Measurements from ENCODE around the gene PSME2. TPM values are rescaled to one million over a fixed set of nuclear protein-coding genes. Genes with fewer than 3 reads are reported as not detected.

PSME2 gene
- total RNA-seq, 1 experiment from 2014 or later: 153 TPM

DNA sequence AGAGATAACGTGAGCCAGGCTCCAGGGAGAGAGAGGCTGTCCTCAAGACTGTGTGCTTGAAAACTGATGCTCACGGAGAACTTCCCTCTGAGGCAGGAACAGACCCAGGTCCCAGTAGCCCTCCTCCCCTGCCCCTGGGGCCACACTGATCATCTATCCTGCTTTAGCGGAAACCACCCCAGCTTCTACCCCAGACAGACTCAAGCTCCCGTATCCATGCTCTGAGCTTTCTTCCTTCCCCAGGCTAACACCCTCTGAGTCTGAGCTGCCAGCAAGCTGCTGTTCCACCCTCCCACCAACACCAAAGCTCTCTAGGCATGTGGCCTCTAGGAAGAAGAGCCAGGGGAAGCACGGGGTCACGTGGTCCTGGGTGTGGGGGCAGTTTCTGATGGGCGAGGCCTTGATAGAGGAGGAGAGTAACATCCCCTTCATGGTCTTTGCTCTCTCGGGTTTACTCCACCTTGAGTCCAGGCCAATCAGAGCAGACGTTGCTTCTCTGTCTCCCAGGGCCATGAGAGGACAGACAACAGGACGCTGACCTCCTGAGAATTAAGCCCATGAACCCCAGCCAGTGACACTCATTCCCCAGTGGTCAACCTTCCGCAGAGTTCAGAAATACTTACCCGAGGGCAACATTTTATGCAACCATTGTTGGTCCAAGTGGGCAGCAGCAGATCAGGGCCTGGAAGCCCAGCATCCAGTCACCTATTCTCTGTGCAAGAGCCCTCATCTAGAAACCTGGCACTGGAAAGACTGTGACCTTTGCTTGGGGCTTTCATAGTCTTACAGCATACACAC is 50.9 kb downstream of the PSME2 start:
- CTCF ChIA-PET: interaction anchor here (0.5 to 1.0 kb wide), 4 partner anchors 14 to 211 kb away, joined by 3 to 4 read pairs (median 3); no protein-coding TSS in a partner anchor
- Histone ChIP-seq H3K4me3 (peak overlapping the region; percentile 78), H3K4me1 (replicated peaks; ENCODE audit: insufficient read depth) (peaks cover 12% of the 10 kb centered on the region), H3F3A (ENCODE audit: insufficient read depth, low read depth) (peaks cover 4% of the 10 kb centered on the region; the same call in 1 of the 2 replicates), H3K9me3 (ENCODE audit: insufficient read depth, low read depth) (no peaks in the 10 kb centered on the region), H3K79me2 (ENCODE audit: low read depth) (peaks cover 12% of the 10 kb centered on the region), H3K36me3 (ENCODE audit: low read depth) (no peaks in the 10 kb centered on the region), H4K20me1 (ENCODE audit: insufficient read depth) (no peaks in the 10 kb centered on the region), H2AFZ (no peak overlapping the region), H3K9me2 (ENCODE audit: insufficient read depth) (0 out of 2 replicates have a peak, but pooled peaks cover 3% of the 10 kb centered on the region), H3K27ac (no peak overlapping the region), H3K4me2 (peak overlapping the region; percentile 91), H3K27me3 (ENCODE audit: insufficient read depth, low read depth) (no peaks in the 10 kb centered on the region)
- no peak for TF ChIP-seq EZH2 (IDR thresholded peaks at IDR 0.05; ENCODE audit: low read depth)
- TF ChIP-seq, protein P1, sequence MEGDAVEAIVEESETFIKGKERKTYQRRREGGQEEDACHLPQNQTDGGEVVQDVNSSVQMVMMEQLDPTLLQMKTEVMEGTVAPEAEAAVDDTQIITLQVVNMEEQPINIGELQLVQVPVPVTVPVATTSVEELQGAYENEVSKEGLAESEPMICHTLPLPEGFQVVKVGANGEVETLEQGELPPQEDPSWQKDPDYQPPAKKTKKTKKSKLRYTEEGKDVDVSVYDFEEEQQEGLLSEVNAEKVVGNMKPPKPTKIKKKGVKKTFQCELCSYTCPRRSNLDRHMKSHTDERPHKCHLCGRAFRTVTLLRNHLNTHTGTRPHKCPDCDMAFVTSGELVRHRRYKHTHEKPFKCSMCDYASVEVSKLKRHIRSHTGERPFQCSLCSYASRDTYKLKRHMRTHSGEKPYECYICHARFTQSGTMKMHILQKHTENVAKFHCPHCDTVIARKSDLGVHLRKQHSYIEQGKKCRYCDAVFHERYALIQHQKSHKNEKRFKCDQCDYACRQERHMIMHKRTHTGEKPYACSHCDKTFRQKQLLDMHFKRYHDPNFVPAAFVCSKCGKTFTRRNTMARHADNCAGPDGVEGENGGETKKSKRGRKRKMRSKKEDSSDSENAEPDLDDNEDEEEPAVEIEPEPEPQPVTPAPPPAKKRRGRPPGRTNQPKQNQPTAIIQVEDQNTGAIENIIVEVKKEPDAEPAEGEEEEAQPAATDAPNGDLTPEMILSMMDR (conservative IDR thresholded peaks at IDR 0.05): no peak
- intact Hi-C loops (cut with micrococcal nuclease; ENCODE audit: unreplicated experiment): no loop called here
- POLR2A ChIA-PET (ENCODE audit: unreplicated experiment): interaction anchor here (0.6 to 0.7 kb wide), 2 partner anchors 13 to 20 kb away, joined by 3 read pairs; partner anchors contain the start of gene NRL
- BruUV-seq (replicated peaks): no TSS peak
- DNase-seq: peak in 1 of 2 experiments; percentile 24

- no peak for TF ChIP-seq EZH2 (IDR thresholded peaks at IDR 0.05; ENCODE audit: low read depth)
- Histone ChIP-seq H2AFZ (peak overlapping the region; percentile 91), H3F3A (ENCODE audit: insufficient read depth, low read depth) (peaks cover 4% of the 10 kb centered on the region; the same call in 1 of the 2 replicates), H3K36me3 (ENCODE audit: low read depth) (no peaks in the 10 kb centered on the region), H3K4me2 (peak overlapping the region; percentile 91), H3K27ac (peak overlapping the region; percentile 57), H3K4me1 (replicated peaks; ENCODE audit: insufficient read depth) (peaks cover 12% of the 10 kb centered on the region), H4K20me1 (ENCODE audit: insufficient read depth) (no peaks in the 10 kb centered on the region), H3K27me3 (ENCODE audit: insufficient read depth, low read depth) (no peaks in the 10 kb centered on the region), H3K79me2 (ENCODE audit: low read depth) (peaks cover 12% of the 10 kb centered on the region), H3K9me2 (ENCODE audit: insufficient read depth) (0 out of 2 replicates have a peak, but pooled peaks cover 3% of the 10 kb centered on the region), H3K9me3 (ENCODE audit: insufficient read depth, low read depth) (no peaks in the 10 kb centered on the region), H3K4me3 (peak overlapping the region; percentile 78)
- intact Hi-C loops (cut with micrococcal nuclease; ENCODE audit: unreplicated experiment): loop anchor here (1.0 to 5.0 kb wide), 2 partner anchors 15 to 67 kb away; partner anchors contain the start of gene IRF9
- DNase-seq: no peak
- POLR2A ChIA-PET (ENCODE audit: unreplicated experiment): interaction anchor here (0.6 to 0.7 kb wide), 2 partner anchors 14 to 20 kb away, joined by 3 read pairs; partner anchors contain the start of gene NRL
- BruUV-seq (replicated peaks): no TSS peak
- CTCF ChIA-PET: interaction anchor here (0.6 to 1.2 kb wide), 4 partner anchors 14 to 212 kb away, joined by 3 to 4 read pairs (median 3); no protein-coding TSS in a partner anchor
Observed at GRCh38 chr14:24094841-24095270, 51.6 kb downstream of the PSME2 start.

- Histone ChIP-seq H3K4me2 (peak within 1 kb of the TSS; percentile 91), H3K4me1 (replicated peaks; ENCODE audit: insufficient read depth) (peaks cover 12% of the 10 kb centered on the region), H3F3A (ENCODE audit: insufficient read depth, low read depth) (peaks cover 4% of the 10 kb centered on the region; the same call in 1 of the 2 replicates), H3K9me2 (ENCODE audit: insufficient read depth) (0 out of 2 replicates have a peak, but pooled peaks cover 3% of the 10 kb centered on the region), H3K36me3 (ENCODE audit: low read depth) (no peaks in the 10 kb centered on the region), H3K27me3 (ENCODE audit: insufficient read depth, low read depth) (no peaks in the 10 kb centered on the region), H4K20me1 (ENCODE audit: insufficient read depth) (no peaks in the 10 kb centered on the region), H3K4me3 (peak within 1 kb of the TSS; percentile 78), H3K9me3 (ENCODE audit: insufficient read depth, low read depth) (no peaks in the 10 kb centered on the region), H3K79me2 (ENCODE audit: low read depth) (peaks cover 12% of the 10 kb centered on the region), H2AFZ (peak within 1 kb of the TSS; percentile 91), H3K27ac (peak within 1 kb of the TSS; percentile 83)
- BruUV-seq (replicated peaks): TSS peak; percentile 62
- no peak for TF ChIP-seq EZH2 (IDR thresholded peaks at IDR 0.05; ENCODE audit: low read depth)
- TF ChIP-seq, protein P1 (conservative IDR thresholded peaks at IDR 0.05): no peak
- intact Hi-C loops (cut with micrococcal nuclease; ENCODE audit: unreplicated experiment): loop anchor here (1.0 to 5.0 kb wide), 2 partner anchors 16 to 68 kb away; partner anchors contain the start of gene IRF9
- CTCF ChIA-PET: interaction anchor here (0.5 to 1.3 kb wide), 9 partner anchors 12 to 788 kb away, joined by 3 to 25 read pairs (median 4); partner anchors contain the start of genes BCL2L2 and LTB4R2
- peak; percentile 83 to 93 for DNase-seq
- POLR2A ChIA-PET (ENCODE audit: unreplicated experiment): interaction anchor here (0.5 to 0.9 kb wide), 9 partner anchors 10 to 491 kb away, joined by 3 to 11 read pairs (median 4); partner anchors contain the start of genes NYNRIN and PSME1
Observed at GRCh38 chr14:24093901-24094840, 52.2 kb downstream of the PSME2 start, which contains the start of gene PCK2. TSS of gene PCK2 (plus strand) at chr14:24094311. CDS start at chr14:24094406, 95 bp downstream.

Small RNA genes within 50 kb of the gene (microRNA-seq; reads per million reads assigned to microRNA genes)
- not detected for gene MIR7703 (ENCODE audit: borderline number of aligned reads, borderline replicate concordance)

Other genes starting within 250 kb of the PSME2 start
- 17.6 and 24.1 TPM in 2 replicates for gene DHRS4, start 192.8 kb downstream of the PSME2 start, total RNA-seq (2021)
- 14.8 and 22.8 TPM in 2 replicates for gene DHRS4L2, start 157.7 kb downstream of the PSME2 start, total RNA-seq (2021)
- not detected in 2 replicates for gene CARMIL3, start 94.6 kb downstream of the PSME2 start, total RNA-seq (2021)
- gene CPNE6, start 75.0 kb downstream of the PSME2 start, total RNA-seq (2021): not detected in 2 replicates
- 77.4 and 113 TPM in 2 replicates for gene PCK2, start 52.3 kb downstream of the PSME2 start, total RNA-seq (2021)
- gene DCAF11, start 31.8 kb downstream of the PSME2 start, total RNA-seq (2021): 52.7 and 87.6 TPM in 2 replicates
- gene NRL, start 31.7 kb downstream of the PSME2 start, total RNA-seq (2021): 1.2 and 2.3 TPM in 2 replicates
- 0.48 and 0.72 TPM in 2 replicates for gene FITM1, start 16.0 kb downstream of the PSME2 start, total RNA-seq (2021)
- gene PSME1, start 10.4 kb downstream of the PSME2 start, total RNA-seq (2021): 172 and 174 TPM in 2 replicates
- gene EMC9, start 5.0 kb downstream of the PSME2 start, total RNA-seq (2021): 27.4 and 37.1 TPM in 2 replicates
- gene RNF31, start 888 bp upstream of the PSME2 start, total RNA-seq (2021): 44.6 and 60.8 TPM in 2 replicates
- 18.8 and 21.4 TPM in 2 replicates for gene IRF9, start 14.7 kb upstream of the PSME2 start, total RNA-seq (2021)
- 6.5 and 8.3 TPM in 2 replicates for gene REC8, start 25.5 kb upstream of the PSME2 start, total RNA-seq (2021)
- 39.0 and 44.1 TPM in 2 replicates for gene IPO4, start 42.2 kb upstream of the PSME2 start, total RNA-seq (2021)
- gene TM9SF1, start 48.8 kb upstream of the PSME2 start, total RNA-seq (2021): 37.3 and 41.2 TPM in 2 replicates
- gene TSSK4, start 59.1 kb upstream of the PSME2 start, total RNA-seq (2021): not detected in 2 replicates
- gene CHMP4A, start 66.9 kb upstream of the PSME2 start, total RNA-seq (2021): 31.2 and 37.6 TPM in 2 replicates
- 8.7 and 15.3 TPM in 2 replicates for gene MDP1, start 69.5 kb upstream of the PSME2 start, total RNA-seq (2021)
- gene NEDD8, start 85.8 kb upstream of the PSME2 start, total RNA-seq (2021): 134 and 179 TPM in 2 replicates
- 55.3 and 63.7 TPM in 2 replicates for gene GMPR2, start 86.3 kb upstream of the PSME2 start, total RNA-seq (2021)
- 22.4 and 23.0 TPM in 2 replicates for gene TINF2, start 96.0 kb upstream of the PSME2 start, total RNA-seq (2021)
- gene TGM1, start 116.6 kb upstream of the PSME2 start, total RNA-seq (2021): 7.2 and 7.5 TPM in 2 replicates
- gene RABGGTA, start 125.0 kb upstream of the PSME2 start, total RNA-seq (2021): 25.2 and 30.1 TPM in 2 replicates
- 37.9 and 41.4 TPM in 2 replicates for gene DHRS1, start 153.2 kb upstream of the PSME2 start, total RNA-seq (2021)
- 24.4 and 31.1 TPM in 2 replicates for gene NOP9, start 153.2 kb upstream of the PSME2 start, total RNA-seq (2021)
- gene CIDEB, start 161.4 kb upstream of the PSME2 start, total RNA-seq (2021): not detected in 2 replicates
- gene LTB4R2, start 163.5 kb upstream of the PSME2 start, total RNA-seq (2021): 15.0 and 26.1 TPM in 2 replicates
- 10.3 and 16.4 TPM in 2 replicates for gene LTB4R, start 164.9 kb upstream of the PSME2 start, total RNA-seq (2021)
- 1.8 and 2.0 TPM in 2 replicates for gene ADCY4, start 188.5 kb upstream of the PSME2 start, total RNA-seq (2021)
- 4.0 and 6.4 TPM in 2 replicates for gene RIPK3, start 193.4 kb upstream of the PSME2 start, total RNA-seq (2021)
- 48.3 and 76.3 TPM in 2 replicates for gene NFATC4, start 221.6 kb upstream of the PSME2 start, total RNA-seq (2021)